HG02943 (cell line): Measurements from ENCODE around the gene TNRC18.

Experiments used
- ATAC-seq: cut with Tn5 transposase; IDR thresholded peaks from one replicate; pipeline ENCODE4 v1.9.1; 2021; ENCODE audit warnings: mild to moderate bottlenecking, low read depth, moderate library complexity; ENCODE audit not compliant: unreplicated experiment

The TNRC18 gene

GRCh38 chr7:5450549-5451327, 27.1 kb upstream of the TNRC18 start:
- no peak for ATAC-seq

GRCh38 chr7:5448378-5449037, 24.9 kb upstream of the TNRC18 start:
- no peak for ATAC-seq

- ATAC-seq, result no peak
These were observed 22.5 kb upstream of the TNRC18 start for GRCh38 chr7:5445981-5446594.

- no peak for ATAC-seq
These were observed 20.0 kb upstream of the TNRC18 start for GRCh38 chr7:5443678-5444077.

GRCh38 chr7:5442757-5443305, 19.2 kb upstream of the TNRC18 start:
- no peak for ATAC-seq

GRCh38 chr7:5441840-5442503, 18.3 kb upstream of the TNRC18 start:
- ATAC-seq, result no peak

GRCh38 chr7:5439572-5440496, 16.2 kb upstream of the TNRC18 start:
- ATAC-seq, result no peak

- ATAC-seq, result no peak
These were observed 15.6 kb upstream of the TNRC18 start for GRCh38 chr7:5439209-5439571.

GRCh38 chr7:5437987-5438386, 14.4 kb upstream of the TNRC18 start:
- no peak for ATAC-seq

GRCh38 chr7:5437348-5437892, 13.8 kb upstream of the TNRC18 start:
- ATAC-seq, result no peak

GRCh38 chr7:5436003-5436678, 12.5 kb upstream of the TNRC18 start:
- ATAC-seq, result no peak

- ATAC-seq, result no peak
These were observed 11.8 kb upstream of the TNRC18 start for GRCh38 chr7:5435291-5436002.

GRCh38 chr7:5433181-5433580, 9.5 kb upstream of the TNRC18 start:
- ATAC-seq, result no peak

GRCh38 chr7:5432691-5433090, 9.1 kb upstream of the TNRC18 start:
- no peak for ATAC-seq

- ATAC-seq, result no peak
These were observed 8.0 kb upstream of the TNRC18 start for GRCh38 chr7:5431560-5432015.

- no peak for ATAC-seq
These were observed 6.9 kb upstream of the TNRC18 start for GRCh38 chr7:5430612-5430947.

- no peak for ATAC-seq
These were observed 6.4 kb upstream of the TNRC18 start for GRCh38 chr7:5429857-5430611.
